Stimulated activated CD4-positive, alpha-beta T cell treated with anti-CD3 and anti-CD28 coated beads, Interleukin-4, amount 100 ng/mL, for 24 hours (primary cell): ENCODE results near the gene CYP3A5.
"Not testable (repeated sequence)": the region's sequence is repeated elsewhere in the genome, so short reads cannot be mapped to it uniquely, and the experiment has no call there.

Experiments used
- DNase-seq: peaks from one replicate; pipeline ENCODE4 v3.0.0-alpha.2; 2020

The CYP3A5 gene

DNA sequence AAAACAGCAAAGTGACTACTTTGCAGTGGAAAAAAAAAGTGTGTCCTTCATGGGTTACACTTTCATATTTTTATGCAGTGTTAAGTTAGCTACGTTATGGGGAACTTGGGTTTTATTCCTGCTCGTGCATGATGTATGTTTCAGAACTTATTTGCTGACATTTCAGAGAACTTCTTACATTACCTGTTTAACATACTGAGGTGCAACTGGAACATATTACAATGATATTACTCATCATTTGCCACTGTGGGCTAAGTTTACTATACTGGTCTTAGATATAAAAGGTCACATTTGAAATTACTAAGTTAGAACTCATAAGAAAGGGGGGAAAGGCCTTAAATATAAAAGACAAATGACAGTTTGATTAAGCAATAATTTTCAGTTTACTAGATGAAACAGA is 42.4 kb downstream of the CYP3A5 start:
- not testable (repeated sequence) for DNase-seq

DNA sequence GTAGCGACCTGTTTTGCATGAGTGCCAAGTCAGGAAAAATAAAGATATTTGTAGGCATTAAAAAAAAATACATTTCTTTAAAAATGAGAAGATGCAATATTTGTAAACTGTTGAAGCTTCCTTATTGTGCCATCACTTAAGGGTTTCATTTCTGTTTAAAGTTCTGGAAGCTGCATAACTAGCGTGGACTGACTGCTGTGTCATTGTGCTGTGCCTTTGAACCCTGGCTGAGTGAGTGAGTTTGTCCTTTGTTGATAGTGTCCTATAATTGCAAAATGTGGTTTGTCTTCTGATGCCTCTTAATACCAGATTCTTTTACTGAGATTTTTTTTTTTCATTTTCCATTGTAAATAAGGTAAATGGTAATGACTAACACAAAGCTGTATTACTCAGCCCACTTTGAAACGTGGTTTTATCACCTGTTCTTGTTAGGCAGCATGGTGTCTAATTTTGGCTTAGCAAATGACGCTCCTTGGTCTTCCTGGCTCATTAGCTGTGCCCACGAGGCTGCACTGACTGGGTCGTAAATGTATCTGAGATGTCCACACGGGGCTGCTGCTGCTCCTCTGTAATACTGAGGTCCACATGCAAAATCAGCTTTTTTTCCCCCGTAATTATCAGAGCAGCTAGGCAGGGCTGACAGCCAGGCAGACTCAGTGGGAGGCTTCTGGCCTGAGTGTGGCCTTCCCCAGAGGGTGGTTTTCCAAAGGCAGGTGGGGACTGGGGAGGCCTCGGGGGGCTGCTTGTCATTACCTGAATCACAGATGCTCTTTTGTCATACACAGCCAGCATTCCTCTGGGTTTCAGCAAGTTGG is 48.3 kb downstream of the CYP3A5 start:
- DNase-seq = peak; percentile 50

DNA sequence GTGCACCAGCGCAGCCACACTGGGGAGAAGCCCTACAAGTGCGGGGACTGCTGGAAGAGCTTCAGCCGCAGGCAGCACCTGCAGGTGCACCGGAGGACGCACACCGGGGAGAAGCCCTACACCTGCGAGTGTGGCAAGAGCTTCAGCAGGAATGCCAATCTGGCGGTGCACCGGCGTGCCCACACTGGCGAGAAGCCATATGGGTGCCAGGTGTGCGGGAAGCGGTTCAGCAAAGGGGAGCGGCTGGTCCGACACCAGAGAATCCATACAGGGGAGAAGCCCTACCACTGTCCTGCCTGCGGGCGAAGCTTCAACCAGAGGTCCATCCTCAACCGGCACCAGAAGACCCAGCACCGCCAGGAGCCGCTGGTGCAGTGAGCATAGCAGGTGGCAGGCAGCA is 50.2 kb downstream of the CYP3A5 start:
- no peak for DNase-seq

DNA sequence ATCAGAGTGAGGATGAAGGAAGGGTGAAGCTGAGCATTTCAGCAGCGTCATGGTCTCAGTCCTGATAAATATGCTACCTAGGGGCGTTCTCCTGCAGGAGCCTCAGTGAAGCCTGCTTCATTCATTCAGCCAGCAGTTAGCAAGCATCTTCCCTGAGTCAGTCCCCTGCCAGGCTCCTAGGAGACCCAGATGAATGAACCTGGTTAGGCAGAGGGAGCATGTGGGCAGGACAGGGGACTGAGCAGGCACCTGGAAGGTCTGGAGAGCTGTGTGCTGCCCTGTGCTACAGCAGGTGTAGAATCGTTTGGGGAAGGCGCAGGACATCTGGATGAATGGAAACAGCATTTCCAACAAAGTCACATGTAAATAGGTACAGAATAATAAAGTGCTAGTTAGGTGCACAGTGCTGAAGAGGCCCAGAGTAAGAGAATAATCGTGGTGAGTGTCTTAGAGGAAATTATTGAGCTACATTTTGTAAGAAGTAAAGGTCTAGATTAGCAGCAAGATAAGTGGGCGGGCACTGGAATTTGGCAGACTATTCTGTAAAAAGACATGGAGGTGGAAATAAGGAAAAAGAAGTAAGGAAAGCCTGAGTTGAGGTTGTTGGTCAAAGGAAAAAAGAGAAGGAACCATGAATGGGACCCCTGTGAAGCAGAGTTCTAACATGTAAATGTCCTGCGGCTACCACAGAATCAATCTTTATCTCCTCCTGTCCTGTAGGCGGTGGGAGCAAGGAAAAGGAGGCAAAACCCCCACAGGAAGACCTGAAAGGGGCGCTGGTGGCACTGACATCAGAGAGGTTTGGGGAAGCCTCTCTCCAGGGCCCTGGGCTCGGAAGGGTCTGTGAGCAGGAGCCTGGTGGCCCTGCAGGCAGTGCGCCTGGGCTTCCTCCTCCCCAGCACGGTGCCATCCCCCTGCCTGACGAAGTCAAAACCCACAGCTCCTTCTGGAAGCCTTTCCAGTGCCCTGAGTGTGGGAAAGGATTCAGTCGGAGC is 51.0 kb downstream of the CYP3A5 start:
- DNase-seq = no peak

DNA sequence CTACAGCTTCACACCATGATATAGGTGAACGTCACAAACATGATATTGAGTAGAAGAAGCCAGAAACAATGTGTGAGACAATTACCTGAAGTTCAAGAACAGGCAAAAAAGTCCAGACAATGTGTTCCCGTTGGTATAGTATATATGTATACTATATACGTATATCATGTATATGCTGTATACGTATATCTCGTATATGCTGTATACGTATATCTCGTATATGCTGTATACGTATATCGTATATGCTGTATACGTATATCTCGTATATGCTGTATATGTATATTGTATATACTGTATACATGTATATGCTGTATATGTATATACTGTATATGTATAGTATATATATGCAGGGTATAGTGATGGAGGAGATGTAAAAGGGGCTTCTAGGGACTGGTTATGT is 52.3 kb downstream of the CYP3A5 start:
- DNase-seq = no peak

DNA sequence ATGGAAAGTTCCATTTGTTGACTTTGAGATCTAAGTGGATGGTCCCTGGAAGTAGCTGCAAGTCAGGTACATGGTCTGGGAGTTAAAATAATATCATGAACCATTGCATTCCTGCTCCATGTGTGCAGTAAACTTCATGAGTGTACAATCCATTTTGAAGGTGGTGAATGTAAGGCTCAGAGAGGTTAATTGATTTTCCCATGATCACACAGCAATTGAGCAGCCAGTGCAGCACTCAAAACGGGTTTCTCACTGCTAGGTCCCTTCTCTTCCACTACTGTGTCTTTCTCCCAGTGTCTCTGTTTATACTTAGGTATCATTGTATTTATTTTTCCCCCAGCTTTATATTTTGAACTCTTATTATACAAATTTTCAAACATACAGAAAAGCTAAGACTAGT is 53.1 kb downstream of the CYP3A5 start:
- DNase-seq = no peak

DNA sequence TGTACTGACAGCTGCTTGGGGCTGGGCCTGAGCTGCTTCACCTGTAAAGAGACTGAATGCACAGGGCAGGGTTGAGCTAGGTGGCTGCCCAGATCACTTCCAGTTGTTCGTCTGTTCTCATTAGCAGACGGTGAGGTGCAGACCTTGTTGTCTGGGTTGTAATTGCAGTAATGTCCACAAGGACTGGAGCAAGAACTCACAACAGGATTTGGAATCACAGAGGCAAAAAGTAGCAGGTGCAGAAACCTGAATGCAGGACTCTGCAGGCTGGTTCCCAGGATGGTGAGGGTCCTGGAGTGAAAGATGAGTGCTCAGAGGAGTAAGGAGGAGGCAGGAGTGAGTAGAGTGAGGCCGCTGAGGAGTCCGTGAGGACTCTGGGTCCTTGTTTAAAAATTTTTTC is 53.8 kb downstream of the CYP3A5 start:
- no peak for DNase-seq

DNA sequence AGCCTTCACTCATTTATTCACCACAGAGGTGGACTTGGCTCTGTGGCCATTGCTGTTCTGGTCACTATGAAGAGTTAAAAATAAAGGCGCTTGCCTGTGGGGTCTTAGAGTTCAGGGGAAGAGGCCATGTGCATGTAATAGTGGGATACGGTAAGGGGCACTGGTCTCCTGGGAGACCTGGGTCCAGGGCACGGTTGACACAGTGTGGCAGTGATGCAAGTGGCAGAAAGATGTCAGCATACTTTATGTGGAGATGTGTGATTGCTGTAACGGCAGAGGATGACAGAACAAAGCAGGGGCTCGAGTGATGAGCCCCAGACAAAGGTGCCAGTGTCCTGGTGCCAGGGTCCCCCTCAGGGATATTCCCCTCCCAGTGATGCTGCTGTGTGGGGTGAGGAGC is 54.5 kb downstream of the CYP3A5 start:
- DNase-seq = no peak

DNA sequence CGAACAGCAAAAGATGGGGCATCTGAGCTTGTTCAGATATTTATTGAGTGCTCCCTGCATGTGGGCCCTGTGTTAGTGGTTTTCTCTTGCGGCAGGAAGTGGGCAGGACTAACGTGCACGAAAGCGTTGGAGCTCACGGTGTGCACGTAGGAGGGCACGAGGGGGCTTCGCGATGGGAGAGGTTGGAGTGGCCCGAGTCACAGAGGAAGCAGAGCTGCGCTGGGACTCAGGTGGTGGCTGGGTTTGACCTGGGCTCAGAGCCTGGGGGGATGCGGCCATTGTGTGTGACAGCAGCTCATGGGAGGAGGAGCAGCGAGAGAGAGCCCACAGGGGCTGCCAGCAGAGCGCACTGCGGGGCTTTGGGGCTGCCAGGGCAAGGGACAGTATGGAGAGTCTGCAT is 55.3 kb downstream of the CYP3A5 start:
- DNase-seq = peak; percentile 61

DNA sequence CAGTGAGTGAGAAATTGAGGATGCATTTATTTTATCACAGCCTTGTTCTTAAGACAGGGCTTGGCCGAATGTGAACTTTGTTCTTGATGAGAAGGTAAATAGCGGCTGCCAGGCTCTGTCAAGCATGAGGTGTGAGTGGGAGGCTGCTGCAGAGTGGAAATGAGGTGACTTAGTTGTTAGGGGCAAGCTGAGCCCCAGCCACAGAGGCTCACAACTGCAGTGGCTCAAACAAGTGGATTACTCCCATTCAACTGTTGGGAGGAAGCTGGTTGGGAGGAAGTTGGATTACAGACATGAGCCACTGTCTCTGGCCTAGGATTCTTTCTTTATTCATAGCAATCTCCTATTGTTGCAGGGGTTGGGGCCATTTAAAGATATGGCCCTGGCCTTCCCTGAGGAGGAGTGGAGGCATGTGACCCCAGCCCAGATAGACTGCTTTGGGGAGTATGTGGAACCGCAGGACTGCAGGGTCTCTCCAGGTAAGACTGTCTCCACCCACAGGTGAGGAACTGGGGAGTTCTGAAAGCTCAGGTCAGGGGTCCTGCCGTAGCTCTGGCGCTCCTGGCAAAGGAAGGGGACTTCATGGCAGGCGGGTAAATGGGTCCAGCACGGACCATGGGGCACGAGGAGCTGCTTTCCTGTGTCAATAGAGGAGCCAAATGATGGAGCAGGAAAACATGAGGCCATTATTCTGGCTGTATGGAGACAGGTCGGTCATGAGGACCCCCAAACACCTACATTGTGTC is 55.9 kb downstream of the CYP3A5 start:
- DNase-seq = peak; percentile 43

DNA sequence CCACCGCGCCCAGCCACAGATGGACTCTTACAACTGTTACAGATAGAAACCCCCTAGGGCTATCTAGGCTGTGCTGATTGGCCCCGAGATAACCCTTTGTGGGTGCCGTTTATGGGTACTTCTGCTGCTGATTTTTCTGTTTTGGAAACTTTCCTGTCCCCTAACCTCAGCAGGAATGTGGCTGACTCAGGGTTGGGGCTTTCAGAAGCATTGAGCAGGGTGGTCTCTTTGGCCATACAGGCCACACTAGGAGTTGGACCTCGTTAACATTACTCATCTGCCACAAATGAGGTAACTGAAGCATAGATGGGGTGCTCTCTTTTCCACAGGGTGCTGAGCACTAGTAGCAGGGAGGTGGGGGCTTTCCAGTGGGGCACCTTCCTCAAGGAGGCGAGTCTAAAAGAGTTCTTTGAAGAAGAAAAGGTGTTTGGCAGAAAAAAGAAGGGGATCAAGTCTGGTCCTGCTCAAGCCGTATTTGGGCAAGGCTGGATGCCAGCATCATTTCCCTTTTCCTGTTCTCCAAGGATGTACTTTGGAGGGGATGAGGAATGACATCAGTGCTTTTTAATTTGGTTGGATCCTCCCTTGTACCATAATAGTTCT is 56.6 kb downstream of the CYP3A5 start:
- peak; percentile 23 for DNase-seq

DNA sequence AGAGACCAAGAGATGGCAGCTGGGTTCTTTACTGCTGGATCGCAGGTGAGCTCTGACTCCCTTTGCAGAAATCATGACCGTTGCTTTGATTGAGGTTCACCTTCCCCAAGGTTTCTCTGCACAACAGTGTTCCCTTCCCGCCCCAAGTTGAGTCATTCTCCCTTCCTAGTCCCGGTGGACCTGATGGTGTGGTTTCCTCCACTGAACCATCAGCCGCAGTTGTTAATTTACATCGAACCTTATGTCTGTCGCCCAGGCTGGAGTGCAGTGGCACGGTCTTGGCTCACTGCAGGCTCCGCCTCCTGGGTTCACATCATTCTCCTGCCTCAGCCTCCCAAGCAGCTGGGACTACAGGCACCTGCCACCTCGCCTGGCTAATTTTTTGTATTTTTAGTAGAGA is 57.2 kb downstream of the CYP3A5 start:
- no peak for DNase-seq

DNA sequence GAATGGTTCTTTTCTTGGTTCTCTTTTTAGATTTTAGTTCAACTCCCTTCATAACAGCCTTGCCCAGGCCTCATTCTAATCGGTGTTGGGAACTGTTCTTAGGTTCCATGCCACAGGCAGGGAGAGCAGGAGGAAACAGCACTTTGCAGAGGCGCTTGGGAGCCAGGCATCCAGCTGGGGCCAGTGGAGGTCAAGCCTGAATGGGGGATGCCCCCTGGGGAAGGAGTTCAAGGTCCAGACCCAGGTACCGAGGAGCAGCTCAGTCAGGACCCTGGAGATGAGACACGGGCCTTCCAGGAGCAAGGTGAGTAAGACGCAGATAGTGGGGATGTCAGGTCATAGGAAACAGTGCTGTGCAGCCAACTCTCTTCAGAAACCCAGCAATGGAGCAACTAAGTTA is 58.5 kb downstream of the CYP3A5 start:
- no peak for DNase-seq

DNA sequence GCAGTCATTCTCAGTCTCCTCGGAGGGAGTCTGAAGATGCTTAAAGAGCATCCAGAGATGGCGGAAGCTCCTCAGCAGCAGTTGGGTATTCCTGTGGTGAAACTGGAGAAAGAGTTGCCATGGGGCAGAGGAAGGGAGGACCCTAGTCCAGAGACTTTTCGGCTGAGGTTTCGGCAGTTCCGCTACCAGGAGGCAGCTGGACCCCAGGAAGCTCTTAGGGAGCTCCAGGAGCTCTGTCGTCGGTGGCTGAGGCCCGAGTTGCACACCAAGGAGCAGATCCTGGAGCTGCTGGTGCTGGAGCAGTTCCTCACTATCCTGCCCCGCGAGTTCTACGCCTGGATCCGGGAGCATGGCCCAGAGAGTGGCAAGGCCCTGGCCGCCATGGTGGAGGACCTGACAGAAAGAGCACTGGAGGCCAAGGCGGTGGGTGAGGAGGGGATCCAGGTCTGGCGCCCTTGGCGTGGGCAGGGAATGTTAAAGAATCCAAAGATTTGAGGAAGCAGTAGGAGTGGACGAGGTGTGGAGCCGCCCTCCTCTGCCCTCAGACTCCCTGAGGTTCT is 60.1 kb downstream of the CYP3A5 start:
- no peak for DNase-seq

DNA sequence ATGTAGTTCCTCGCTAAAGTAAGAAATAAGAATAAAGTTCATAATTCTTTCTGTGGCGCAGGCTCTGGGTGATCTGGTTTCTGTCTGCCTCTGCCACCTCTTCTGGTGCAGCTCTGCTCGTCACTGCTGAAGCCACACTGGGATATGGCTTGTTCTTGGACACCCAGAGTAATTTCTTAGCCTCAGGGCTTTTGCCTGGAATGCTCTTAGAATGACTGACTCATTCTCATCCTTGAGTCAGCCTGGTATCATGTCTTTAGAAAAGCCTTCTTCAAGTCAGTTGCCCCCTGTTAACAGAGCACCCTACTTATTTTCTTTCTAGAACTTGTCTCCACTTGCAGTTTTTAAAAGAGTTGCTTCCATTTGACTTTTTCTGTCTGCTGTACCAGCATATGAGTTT is 61.1 kb downstream of the CYP3A5 start:
- DNase-seq = no peak

DNA sequence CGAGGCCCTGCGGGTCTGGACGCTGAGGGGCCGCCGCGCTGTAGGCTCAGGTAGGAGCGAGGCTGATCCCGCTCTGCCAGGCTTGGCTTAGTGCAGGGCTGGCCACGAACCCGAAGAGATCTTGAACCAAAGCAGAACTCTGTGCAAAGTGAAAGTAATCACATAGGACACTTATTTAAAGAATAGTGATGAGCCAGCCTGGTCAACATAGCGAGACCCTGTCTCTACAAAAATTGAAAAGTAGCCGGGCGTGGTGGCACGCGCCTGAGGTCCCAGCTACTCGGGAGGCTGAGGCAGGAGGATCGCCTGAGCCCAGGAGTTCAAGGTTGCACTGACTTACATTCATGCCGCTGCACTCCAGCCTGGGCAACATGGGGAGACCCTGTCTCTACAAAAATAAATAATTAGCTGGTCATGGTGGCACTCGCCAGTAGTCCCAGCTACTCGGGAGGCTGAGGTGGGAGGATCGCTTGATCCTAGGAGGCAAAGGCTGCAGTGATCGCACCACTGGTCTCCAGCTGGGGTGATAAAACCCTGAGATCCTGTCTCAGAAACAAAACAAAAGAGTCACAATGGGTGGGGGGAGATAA is 62.5 kb downstream of the CYP3A5 start:
- DNase-seq = no peak

DNA sequence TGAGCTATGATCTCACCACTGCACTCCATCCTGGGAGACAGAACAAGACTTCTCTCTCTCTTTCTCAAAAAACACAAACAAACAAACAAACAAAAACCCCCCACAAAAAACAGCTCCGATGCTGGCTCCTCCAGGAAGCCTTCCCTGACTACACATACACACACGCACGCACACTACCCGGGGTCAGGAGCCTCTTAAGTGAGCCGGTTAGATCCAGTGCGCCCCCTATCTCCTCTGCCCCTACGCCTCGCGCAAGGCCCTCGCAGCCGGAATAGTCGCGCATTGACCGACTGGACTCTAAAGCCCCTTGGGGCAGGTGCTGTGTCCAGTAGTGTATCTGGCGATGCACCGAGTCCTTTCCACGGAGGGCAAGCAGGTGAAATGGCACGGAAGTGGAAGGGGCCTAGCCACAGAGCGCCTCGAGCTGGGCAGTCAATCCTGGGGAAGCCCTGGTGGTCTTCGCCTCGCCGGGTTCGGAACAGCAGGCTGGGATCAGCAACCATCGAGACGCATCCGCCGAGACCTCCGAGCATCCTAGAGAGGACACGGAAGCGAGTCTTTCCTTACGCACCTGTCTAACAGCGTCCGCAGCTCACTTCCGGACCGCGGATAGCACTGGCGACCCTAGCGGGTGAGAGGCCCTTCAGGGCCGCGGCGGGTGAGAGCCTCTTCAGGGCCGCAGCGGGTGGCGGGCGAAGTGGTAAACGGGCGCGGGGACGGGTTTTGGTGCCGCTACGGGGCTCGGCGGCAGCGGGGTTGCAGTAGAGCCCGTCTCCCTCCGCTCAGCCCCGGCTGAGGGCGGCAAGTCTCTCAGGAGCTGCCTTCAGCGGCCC is 63.2 kb downstream of the CYP3A5 start, which contains the start of gene ZSCAN25:
ZSCAN25 (plus strand) TSS at position 588 of the 833 bp plus-strand sequence. CDS start 2,661 bp downstream, outside the sequence.
- peak; percentile 89 for DNase-seq

DNA sequence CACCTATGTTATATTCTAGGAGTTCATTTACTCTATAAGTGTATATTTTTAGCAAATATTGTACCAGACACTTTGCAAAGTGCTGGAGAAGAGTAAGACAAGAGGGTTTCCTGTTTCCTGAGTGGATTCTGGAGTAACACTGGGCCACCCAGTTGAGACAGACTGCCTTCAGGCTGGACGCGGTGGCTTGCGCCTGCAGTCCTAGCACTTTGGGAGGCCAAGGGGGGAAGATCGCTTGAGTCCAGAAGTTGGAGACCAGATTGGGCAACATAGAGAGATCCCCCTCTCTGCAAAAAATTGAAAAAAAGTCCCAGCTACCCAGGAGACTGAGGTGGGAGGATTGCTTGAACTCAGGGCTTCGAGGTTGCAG is 63.8 kb downstream of the CYP3A5 start:
- DNase-seq = no peak

DNA sequence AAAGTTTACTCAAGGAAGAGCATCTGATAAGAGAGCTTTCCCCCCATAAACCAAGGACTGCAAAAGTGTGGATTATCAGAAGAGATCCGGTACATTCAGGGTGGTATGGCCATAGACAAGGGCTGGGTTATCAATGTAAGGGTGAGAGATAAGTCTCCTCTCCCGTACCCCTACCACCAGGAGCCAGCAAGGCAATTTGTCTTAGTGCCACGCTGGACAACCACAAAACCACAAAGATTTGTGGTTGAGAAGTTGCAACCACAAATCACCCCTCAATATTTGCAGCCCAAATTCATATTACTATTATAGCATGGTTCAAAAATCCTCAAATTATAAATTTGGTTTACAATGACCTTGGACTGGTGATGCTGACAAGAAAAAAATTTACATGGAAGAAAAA is 65.3 kb downstream of the CYP3A5 start:
- DNase-seq = no peak

DNA sequence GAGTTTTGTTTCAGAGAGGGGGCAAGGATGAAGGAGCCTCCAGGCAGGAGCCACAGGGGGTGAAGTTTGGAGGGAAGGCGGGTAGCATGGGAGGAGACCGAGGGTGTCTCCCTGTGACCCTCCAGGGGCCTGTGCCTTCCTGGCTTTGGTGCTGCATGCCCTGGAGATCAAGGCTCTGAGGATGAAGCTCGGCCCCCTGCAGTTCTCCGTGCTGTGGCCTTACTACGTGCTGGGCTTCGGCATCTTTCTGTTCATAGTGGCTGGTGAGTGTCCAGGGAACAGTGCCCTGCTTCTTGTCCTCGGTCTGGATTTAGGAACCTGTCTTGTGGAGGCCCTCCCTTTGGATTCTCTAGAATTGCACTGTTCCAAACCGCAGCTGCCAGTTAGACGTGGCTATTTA is 72.2 kb downstream of the CYP3A5 start:
- DNase-seq = no peak

DNA sequence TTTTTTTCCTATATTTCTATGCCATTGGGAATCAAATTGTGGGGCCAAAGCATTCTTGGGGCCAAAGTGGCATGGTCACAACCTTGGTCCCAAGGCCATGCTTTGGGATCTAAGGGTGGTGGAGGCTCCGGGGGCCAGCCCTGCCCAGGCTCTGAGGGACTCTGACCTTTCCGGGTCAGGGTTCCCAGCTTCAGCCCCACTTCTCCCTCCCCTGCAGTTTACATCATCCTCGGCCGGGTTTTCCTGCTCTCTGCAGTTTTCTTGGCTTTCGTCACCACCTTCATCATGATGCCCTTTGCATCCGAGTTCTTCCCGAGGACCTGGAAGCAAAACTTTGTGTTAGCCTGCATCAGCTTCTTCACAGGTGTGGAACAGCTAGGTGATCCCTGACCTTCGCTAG is 73.3 kb downstream of the CYP3A5 start:
- DNase-seq = no peak
